Left colon (tissue), 2 donors: ENCODE data around the gene JCHAIN. TPM values are rescaled to one million over a fixed set of nuclear protein-coding genes. Genes with fewer than 3 reads are reported as not detected.
"Not testable (repeated sequence)": the region's sequence is repeated elsewhere in the genome, so short reads cannot be mapped to it uniquely, and the experiment has no call there.

Source experiments
- ATAC-seq: fragments of 200-7000 bp; cut with Tn5 transposase; one replicate; pipeline ENCODE4 v1.9.1; 2020; ENCODE audit warnings: mild to moderate bottlenecking, moderate library complexity
- DNase-seq, 2 donors: peaks; one replicate each; pipeline ENCODE4 v3.0.0-alpha.2; 2020
- intact Hi-C, 2 donors: fragments of 100-400 bp; cut with DNase I in 1 of 2; cut with micrococcal nuclease in 1 of 2; formaldehyde crosslinking; loops; one replicate each; pipeline versions ENCODE4 v1.11.2 to v1.14.0; 2022; cut with DNase I, micrococcal nuclease
- long read RNA-seq: library from polyadenylated mRNA; unstranded; transcript quantifications from one replicate; pipeline ENCODE4 v2.0.0, GENCODE V29; 2021
- total RNA-seq, 2 donors: library from RNA; stranded (reverse); fragmentation: NEBNext Ultra II Directional; extraction: Animal tissue kit (Norgen Biotek cat#: 25700); gene quantifications; one replicate each; pipeline ENCODE4 v1.2.1, GENCODE V29; 2021
- donor health status: DM: no; HTN: no; CAD: no.
- donor health status: DM: yes; HTN: yes; CAD: no.

Gene JCHAIN
- total RNA-seq, result 100 to 1,000 TPM; 114 to 909 TPM
- long read RNA-seq, transcript JCHAIN-201 (4 exons, 1,438 nt), result major isoform, 82 of 82 reads
- long read RNA-seq, partial matches to known transcripts, result 0 of 82 reads
- long read RNA-seq, other reads (novel, unspliced or antisense), result 0 of 82 reads

- DNase-seq, result no peak
- intact Hi-C loops, result no loop called here
- no peak for ATAC-seq
These were observed at the start of gene JCHAIN for GRCh38 chr4:70666369-70666768. Gene JCHAIN, minus strand, starts transcription at chr4:70666508. Its CDS starts 18 bp downstream, at chr4:70666490.

- intact Hi-C loops, result no loop called here
- ATAC-seq, result no peak
- no peak for DNase-seq
These were observed 48.8 kb upstream of the JCHAIN start for GRCh38 chr4:70715097-70715496.

GRCh38 chr4:70714079-70714887, 48.0 kb upstream of the JCHAIN start:
- no peak for ATAC-seq
- DNase-seq, result no peak

GRCh38 chr4:70713453-70714078, 47.3 kb upstream of the JCHAIN start:
- no peak for DNase-seq
- ATAC-seq, result no peak
- intact Hi-C loops, result no loop called here

More at GRCh38 chr4:70714079-70714887, 48.0 kb upstream of the JCHAIN start:
- intact Hi-C loops, result no loop called here

GRCh38 chr4:70712604-70713452, 46.5 kb upstream of the JCHAIN start:
- DNase-seq, result no peak
- intact Hi-C loops, result no loop called here
- ATAC-seq, result no peak

- DNase-seq, result no peak
- no peak for ATAC-seq
- intact Hi-C loops, result no loop called here
These were observed 45.8 kb upstream of the JCHAIN start for GRCh38 chr4:70712150-70712549.

- ATAC-seq (no peak), DNase-seq (no peak)
- intact Hi-C loops, result no loop called here
These were observed 45.3 kb upstream of the JCHAIN start for GRCh38 chr4:70711599-70711998.

GRCh38 chr4:70709611-70710205, 43.4 kb upstream of the JCHAIN start:
- no peak for DNase-seq
- ATAC-seq, result no peak
- intact Hi-C loops, result loop anchor here in 1 of 2 donors (10.0 kb wide), 1 partner anchor 125 kb away; the partner anchor contains the start of gene GRSF1

GRCh38 chr4:70706516-70706915, 40.2 kb upstream of the JCHAIN start:
- ATAC-seq (no peak), DNase-seq (no peak)
- intact Hi-C loops, result loop anchor here in 1 of 2 donors (10.0 kb wide), 1 partner anchor 128 kb away; the partner anchor contains the start of gene GRSF1

- ATAC-seq, result no peak
- DNase-seq, result no peak
- intact Hi-C loops, result loop anchor here in 1 of 2 donors (10.0 kb wide), 1 partner anchor 129 kb away; the partner anchor contains the start of gene GRSF1
These were observed 39.7 kb upstream of the JCHAIN start for GRCh38 chr4:70706044-70706461.

GRCh38 chr4:70705183-70706043, 39.1 kb upstream of the JCHAIN start:
- intact Hi-C loops, result loop anchor here in 1 of 2 donors (10.0 kb wide), 1 partner anchor 129 kb away; the partner anchor contains the start of gene GRSF1
- DNase-seq (peak; percentile 72 to 81), ATAC-seq (peak; percentile 70)

GRCh38 chr4:70704931-70705182, 38.5 kb upstream of the JCHAIN start:
- ATAC-seq (peak; percentile 45), DNase-seq (no peak)
- intact Hi-C loops, result loop anchor here in 1 of 2 donors (10.0 kb wide), 1 partner anchor 130 kb away; the partner anchor contains the start of gene GRSF1

- DNase-seq (peak; percentile 86 to 88), ATAC-seq (peak; percentile 83)
- intact Hi-C loops, result loop anchor here in 1 of 2 donors (10.0 kb wide), 1 partner anchor 130 kb away; the partner anchor contains the start of gene GRSF1
These were observed 38.1 kb upstream of the JCHAIN start for GRCh38 chr4:70704215-70704930.

GRCh38 chr4:70703619-70704214, 37.4 kb upstream of the JCHAIN start:
- intact Hi-C loops, result loop anchor here in 1 of 2 donors (10.0 kb wide), 1 partner anchor 131 kb away; the partner anchor contains the start of gene GRSF1
- peak in 1 of 2 donors; percentile 38 for DNase-seq
- ATAC-seq, result no peak

- not testable (repeated sequence) for ATAC-seq, DNase-seq
- intact Hi-C loops, result loop anchor here in 1 of 2 donors (10.0 kb wide), 1 partner anchor 132 kb away; the partner anchor contains the start of gene GRSF1
These were observed 36.3 kb upstream of the JCHAIN start for GRCh38 chr4:70702592-70702991.

GRCh38 chr4:70701271-70701670, 35.0 kb upstream of the JCHAIN start:
- ATAC-seq (no peak), DNase-seq (no peak)
- intact Hi-C loops, result loop anchor here in 1 of 2 donors (10.0 kb wide), 1 partner anchor 134 kb away; the partner anchor contains the start of gene GRSF1
